HG03558 (cell line): ENCODE results near the gene TRIM46.

Experiments used
- ATAC-seq: cut with Tn5 transposase; IDR thresholded peaks from one replicate; pipeline ENCODE4 v1.9.1; 2021; ENCODE audit warnings: moderate number of reproducible peaks; ENCODE audit not compliant: unreplicated experiment; ENCODE audit errors: extremely low read depth

Gene TRIM46, protein sequence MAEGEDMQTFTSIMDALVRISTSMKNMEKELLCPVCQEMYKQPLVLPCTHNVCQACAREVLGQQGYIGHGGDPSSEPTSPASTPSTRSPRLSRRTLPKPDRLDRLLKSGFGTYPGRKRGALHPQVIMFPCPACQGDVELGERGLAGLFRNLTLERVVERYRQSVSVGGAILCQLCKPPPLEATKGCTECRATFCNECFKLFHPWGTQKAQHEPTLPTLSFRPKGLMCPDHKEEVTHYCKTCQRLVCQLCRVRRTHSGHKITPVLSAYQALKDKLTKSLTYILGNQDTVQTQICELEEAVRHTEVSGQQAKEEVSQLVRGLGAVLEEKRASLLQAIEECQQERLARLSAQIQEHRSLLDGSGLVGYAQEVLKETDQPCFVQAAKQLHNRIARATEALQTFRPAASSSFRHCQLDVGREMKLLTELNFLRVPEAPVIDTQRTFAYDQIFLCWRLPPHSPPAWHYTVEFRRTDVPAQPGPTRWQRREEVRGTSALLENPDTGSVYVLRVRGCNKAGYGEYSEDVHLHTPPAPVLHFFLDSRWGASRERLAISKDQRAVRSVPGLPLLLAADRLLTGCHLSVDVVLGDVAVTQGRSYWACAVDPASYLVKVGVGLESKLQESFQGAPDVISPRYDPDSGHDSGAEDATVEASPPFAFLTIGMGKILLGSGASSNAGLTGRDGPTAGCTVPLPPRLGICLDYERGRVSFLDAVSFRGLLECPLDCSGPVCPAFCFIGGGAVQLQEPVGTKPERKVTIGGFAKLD

DNA sequence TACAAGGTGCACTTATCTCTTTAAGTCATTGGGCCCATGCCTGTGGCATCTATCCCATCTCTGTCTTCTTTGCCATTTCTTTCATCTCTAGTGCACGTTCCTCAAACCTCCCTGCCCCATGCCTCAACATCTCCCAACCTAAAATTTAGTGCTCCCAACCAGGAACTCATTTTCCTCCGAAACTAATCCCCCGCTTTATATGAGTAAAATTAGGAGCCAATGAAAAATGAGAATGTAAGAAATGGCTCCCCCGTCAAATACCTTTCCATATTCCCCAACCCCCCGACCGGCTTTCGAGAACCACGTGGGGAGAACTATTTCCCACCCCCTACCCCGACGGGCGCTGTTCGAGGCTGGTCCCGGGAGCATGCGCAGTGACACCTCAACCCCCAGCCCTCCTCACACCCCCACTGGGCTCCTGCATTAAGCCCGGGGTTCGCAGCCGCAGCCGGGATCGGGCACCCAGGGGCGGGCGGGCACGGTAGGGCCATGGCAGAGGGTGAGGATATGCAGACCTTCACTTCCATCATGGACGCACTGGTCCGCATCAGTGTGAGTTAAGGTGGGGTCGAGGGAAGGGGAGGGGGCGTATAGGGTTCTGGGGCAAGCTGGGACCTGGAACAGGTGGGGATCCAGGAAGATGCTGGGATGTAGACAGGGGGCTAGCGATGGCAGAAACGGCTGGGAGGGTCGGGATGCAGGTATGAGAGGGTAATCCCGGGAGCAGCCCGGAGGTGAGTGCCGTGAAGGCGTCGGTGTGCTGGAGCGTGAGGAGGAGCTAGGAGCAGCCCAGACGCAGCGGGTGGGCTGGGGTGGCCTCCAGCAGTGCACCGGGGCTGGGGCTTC, at the start of gene TRIM46:
TRIM46 (plus strand) TSS at position 372 of the 846 bp plus-strand sequence; CDS start at position 490, 118 bp downstream.
- no peak for ATAC-seq

DNA sequence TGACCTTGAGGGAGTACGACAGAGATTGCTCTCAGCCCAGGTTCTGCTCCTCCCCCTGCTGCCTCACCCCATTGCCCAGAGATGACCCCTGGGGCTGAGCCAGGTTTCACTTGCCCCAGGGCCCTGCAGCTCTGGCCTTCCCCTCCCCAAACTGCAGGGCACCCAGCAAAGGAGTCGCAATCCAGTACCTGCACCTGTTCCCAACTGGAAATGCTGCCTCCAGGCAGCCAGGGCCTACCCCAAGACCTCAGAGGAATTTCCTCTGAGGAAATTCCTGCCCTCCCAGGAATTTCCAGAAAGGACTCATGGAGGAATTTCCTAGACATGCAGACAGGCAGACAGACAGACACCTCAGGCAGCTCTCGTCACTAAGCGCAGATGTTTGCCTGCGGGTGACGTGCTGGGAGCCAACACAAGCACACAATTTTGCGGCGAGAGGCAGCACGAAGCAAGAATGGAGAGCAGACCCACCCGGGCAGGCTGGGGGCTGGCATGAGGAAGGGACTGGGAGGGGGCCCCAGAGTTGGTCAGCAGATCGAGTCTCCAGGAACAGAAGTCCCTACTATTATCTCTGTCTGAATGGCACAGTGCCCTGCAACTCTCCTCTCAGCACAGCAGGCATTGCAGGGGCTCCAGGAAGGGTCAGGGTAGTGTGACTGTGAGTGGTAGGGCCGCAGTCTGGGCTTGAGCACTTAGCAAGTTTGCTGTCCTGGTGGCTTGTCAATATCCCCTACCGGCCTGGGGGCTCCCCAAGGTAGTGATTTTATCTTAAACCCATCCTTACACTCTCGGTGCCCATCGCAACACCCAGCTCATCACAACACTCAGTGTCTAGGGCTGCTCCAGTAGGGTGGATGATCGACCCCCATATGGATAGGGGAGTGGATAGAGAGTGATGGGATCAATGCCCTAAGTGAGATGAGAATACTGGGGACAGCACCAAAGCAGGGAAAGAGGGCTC, 48.9 kb upstream of the TRIM46 start:
- ATAC-seq: no peak

DNA sequence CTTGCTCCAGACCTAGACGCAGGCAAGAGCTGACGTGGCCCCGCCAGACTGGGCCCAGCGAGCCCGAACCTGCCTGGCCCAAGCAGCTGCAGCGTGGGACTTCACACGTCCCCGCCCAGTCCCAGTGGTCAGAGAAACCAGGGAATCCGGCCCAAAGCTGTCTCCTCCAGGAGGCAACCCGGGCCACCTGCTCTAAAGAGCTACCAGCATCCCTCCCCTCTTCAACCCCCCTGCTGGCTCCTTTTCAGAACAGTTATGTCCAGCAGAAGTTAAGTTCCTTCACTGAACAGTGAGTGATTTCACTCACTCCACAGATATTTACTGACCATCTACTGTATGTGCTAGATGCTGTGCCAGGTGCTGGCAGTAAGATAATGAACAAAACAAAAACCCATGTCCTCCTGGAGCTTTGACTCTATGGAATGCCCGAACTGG, 48.1 kb upstream of the TRIM46 start:
- no peak for ATAC-seq

DNA sequence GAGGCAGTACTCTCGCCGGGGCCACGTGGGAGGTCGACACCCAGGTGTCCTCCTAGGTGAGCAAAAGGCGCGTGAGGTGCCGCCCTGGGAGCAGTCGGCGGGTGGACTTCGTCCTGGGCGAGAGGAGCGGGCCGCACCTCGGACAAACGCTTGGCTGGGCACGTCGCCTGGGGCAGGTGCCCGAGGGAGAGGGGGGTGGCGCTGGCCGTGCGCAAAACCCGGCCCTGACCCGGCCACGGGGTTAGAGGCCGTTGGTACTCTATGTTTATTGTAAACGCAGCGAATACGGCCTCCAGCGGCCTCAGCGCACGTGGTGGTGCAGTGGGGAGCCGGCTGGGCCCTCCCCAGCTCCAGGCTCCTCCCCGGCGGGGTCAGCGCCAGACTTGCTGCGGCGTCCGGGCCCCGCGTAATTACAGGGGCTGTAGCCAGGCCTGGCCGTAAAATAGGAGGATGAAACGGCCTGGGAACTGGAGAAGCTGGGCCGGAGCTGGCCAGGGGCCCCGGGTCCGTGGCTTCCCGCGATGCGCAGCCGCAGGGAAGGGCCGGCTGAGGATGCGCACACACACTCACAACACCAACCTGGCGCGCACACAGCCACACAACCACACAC, 47.6 kb upstream of the TRIM46 start:
- ATAC-seq: no peak

DNA sequence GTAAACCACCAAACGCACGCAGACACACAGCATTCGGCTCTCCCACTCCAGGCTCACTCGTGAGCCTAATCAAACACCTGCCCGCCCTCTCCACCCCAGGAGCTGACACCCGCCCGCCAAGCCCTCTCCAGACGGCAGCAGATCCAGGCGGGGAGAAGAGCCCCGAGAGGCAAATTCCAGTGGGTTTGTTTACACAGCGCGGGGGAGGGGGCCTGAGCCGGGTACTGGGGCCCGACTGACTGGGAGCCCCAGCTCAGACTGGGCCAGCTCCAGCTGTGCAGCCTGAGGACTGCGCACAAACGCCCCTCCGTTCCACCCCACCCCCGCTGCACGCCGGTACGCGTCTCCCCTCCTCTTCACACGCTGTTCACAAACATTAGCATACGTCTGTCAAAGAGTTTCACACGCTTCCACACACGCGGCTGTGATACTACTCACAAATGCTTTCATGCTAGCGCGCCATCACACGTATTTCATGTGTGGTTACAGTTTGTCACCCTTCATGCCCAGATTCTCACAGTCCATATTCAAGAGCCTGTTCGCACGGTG, 47.0 kb upstream of the TRIM46 start:
- no peak for ATAC-seq

DNA sequence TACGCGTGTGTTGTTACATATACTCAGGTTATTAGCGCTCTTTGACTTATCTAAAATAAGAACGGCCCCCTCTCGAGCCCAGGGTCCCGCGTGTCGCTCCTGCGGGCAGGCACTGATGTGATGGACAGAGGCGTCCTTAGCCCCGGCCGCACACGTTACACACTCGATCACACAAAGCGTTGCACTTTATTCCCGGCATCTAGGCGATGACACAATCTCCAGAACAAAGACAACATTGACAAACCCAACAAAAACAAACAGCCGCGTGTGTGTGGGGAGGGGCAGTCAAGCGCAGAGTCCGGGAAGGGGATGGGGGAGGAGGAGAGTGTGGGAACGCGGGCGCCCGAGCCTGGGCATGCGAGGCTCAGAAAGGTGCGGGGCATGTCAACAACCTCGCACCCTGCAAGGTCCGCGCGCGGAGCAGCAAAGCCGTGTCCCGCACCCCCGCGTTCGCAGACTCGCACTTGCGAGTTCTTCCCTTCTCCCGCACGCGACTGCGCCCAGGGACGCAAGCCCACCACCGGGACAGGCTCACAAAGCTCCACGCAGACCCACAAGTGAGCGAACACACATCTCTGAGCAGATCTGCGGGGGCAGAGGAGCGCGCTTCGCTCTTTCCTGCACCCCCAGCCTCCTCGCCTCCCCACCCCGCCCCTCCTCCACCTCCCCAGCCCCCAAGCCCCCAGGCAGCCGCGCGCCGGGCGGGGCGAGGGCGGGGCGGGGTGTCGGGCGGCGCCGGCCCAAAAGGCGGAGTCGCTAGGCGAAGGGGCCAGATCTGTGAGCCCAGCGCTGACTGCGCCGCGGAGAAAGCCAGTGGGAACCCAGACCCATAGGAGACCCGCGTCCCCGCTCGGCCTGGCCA, 46.3 kb upstream of the TRIM46 start, which contains the start of gene EFNA1:
EFNA1 (plus strand) TSS at position 772 of the 862 bp plus-strand sequence. CDS start 102 bp downstream, outside the sequence.
- no peak for ATAC-seq

DNA sequence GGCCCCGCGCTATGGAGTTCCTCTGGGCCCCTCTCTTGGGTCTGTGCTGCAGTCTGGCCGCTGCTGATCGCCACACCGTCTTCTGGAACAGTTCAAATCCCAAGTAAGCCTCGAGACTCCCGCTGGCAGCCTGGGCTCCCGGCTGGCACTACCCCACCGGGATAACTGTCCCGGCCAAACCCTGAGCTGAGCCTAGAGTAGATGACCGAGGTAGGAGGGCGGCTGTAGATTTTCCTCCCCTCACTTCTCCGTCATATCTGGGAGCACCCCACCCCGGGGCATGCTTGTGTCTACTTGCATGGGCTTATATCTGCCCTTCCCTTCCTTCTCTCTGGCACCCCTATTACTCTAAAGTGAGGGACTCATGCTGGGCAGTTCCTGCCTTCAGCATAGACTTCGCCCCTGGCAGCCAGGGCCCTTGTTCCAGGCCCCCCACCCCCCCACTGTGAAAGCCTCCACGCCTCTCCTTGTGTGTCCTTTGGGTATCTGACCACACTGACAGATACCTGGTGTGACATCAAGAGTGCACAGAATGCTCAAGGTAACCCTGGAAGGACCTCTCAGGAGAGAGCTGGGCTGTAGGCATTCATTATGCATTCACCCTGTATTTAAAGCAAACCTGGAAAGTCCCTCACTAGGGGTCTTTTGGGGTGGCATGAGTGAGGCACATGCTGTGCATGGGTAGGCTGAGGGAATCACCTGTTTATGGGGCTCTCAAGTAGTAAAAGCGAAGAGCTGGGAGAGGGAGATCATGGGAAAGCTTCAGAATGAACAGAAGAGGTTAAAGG, 45.5 kb upstream of the TRIM46 start:
- ATAC-seq: no peak

DNA sequence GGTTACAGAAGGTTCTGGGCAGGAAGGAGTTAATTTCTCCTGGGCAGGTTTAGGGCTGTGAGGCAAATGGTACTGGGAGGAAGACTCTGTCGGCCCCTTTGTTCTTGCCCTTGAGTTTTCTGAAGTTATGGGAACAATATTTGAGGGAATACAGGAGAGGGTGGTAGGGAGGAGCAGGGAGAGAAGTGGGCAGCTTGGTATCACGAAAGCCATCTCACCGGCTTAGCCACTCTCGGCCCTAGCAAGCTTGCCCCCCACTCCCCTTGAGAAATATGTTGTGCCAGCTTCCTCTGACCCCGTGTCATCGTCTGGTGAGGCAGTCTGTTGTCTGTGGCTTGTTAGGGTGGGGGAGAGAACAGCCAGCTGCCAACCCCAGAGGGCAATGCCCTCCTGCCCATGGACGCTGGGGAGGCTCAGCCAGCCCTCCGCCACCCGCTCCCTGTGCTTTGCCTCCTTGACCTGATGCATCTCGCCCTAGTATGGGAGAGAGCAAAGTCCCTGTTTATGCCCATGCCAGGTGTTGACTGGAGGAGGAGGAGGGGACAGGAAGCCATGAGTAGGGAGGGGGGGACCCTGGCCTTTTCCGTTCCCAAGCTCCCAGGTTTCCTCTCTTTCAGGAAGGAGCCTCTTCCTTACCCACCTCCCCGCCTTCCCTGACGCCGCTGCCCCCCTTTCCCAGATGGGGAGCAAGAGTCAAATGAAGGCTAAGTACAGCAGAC, 44.7 kb upstream of the TRIM46 start:
- ATAC-seq: no peak

DNA sequence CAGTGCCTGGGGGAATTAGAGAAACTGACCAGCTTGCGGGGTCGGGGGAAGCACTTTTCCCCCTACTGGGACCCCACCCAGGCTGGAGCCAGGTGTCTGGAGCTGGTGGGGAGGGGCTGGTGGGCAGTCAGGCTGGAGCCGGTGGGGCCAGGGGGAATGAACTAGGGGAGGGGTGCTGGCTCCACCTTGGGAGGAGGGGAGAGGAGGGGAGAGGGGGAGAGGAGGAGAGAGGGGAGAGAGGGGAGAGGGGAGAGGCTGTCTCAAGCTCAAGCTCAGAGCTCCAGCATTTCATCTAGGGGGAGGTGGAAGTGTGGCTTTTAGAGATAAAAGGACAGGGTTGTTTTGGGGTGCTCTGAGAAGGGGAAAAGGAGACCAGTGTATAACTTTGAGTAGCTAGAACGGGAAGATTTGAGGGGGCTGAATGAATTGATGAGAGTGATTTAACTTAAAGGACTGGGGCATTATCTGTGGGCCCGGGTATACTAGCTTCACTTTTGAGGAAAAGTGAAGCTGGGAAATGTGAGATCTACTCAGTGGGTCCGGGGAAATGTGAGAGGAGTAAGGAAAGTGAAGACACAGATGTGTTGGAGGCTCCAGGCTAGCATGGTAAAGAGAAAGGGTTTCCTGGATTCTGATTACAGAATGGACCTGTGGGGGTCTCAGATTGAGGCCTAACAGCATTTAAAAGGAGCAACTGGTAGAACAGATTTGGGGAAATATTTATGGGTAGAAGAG, 43.2 kb upstream of the TRIM46 start:
- no peak for ATAC-seq

DNA sequence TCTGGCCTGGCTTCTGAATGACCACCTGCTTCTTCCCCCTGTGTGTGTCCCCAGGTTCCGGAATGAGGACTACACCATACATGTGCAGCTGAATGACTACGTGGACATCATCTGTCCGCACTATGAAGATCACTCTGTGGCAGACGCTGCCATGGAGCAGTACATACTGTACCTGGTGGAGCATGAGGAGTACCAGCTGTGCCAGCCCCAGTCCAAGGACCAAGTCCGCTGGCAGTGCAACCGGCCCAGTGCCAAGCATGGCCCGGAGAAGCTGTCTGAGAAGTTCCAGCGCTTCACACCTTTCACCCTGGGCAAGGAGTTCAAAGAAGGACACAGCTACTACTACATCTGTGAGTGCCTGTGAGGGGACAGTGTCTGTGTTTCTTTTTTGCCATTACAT, 42.4 kb upstream of the TRIM46 start:
- no peak for ATAC-seq

DNA sequence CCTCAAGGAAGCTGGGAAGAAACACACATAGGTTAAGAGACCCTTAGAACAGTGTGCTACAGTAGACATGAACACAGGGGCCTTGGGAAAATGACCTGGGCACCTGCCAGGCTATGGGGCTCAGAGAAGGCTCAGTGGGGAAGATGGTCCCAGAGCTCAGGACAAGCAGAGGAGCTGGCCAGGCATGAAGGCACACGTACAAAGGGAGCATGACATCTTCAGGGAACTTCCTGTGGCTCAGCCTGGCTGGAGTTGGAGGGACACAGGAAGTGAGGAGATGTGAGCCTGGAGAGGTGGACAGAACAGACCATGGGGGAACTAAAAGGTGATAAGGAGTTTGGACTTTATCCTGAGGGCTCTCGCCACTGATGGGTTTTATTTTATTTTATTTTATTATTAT, 41.8 kb upstream of the TRIM46 start:
- ATAC-seq: no peak

DNA sequence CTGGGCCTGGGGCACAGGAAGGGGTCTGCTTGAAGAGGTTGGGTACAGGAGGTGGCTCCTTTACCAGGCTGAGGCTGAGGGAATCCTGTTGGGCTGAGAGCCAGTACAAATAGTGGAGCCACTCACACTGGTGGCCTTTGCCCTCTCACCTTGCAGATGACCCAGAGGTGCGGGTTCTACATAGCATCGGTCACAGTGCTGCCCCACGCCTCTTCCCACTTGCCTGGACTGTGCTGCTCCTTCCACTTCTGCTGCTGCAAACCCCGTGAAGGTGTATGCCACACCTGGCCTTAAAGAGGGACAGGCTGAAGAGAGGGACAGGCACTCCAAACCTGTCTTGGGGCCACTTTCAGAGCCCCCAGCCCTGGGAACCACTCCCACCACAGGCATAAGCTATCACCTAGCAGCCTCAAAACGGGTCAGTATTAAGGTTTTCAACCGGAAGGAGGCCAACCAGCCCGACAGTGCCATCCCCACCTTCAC, 39.8 kb upstream of the TRIM46 start:
- no peak for ATAC-seq

DNA sequence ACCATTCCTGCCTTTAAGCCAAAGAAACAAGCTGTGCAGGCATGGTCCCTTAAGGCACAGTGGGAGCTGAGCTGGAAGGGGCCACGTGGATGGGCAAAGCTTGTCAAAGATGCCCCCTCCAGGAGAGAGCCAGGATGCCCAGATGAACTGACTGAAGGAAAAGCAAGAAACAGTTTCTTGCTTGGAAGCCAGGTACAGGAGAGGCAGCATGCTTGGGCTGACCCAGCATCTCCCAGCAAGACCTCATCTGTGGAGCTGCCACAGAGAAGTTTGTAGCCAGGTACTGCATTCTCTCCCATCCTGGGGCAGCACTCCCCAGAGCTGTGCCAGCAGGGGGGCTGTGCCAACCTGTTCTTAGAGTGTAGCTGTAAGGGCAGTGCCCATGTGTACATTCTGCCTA, 39.3 kb upstream of the TRIM46 start:
- no peak for ATAC-seq

DNA sequence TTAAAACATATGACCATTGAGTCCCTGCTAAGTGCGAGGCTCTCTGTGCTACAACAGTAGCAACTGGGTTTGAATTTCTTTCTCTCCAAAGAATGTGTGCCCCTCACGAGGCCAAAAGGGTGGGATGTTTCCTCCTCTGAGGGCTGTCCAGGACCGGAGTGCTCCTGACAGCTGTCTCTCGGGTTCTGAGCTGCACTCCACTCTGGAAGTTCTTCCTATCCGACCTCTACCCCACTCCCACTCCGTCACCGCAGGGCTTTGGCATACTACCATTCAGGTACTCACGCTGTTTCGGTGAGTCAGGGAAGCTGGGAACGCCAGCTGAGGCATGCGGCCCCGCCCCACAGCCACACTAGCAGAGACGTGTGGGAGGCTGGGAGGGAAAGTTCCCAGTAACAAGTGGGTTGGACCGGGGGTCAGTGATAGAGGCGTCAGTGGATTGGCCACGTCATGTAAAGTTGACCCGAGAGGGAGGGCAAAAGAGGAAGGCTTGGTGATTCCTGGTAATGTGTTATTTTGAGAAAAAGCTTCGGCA, 38.7 kb upstream of the TRIM46 start:
- no peak for ATAC-seq

DNA sequence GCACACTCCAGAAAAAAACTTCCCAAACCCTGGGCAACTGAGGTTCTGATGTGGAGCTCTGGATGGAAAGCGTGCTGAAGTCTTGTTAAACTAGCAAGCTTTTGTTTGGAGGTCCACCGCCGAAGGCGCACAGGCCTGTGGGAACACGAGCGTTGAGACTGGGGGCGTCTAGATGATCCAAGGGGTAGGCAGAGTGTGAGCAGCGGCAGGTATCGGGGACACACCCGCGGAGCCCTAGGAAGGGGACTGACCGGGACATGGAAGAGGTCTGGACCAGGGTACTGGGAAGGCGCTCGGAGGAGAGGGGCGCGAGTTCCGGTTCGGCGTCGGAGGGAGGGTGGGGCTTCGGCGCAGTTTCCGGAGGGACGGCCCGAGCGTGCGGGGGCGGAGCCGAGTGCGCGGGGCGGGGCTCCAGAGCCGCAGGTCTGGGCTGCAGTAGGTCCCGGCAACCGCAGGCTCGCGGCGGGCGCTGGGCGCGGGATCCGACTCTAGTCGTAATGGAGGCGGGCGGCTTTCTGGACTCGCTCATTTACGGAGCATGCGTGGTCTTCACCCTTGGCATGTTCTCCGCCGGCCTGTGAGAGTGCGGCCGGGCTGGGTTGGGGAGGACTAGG, 38.1 kb upstream of the TRIM46 start, which contains the start of gene SLC50A1:
SLC50A1 (plus strand) TSS at position 438 of the 614 bp plus-strand sequence; CDS start at position 498, 60 bp downstream.
- ATAC-seq: peak; percentile 39
